ENCODE results near the gene GCG.

The GCG gene

GRCh38 chr2:162196638-162197037, 44.6 kb upstream of the GCG start:
- TF ChIP-seq CTCF (IDR thresholded peaks at IDR 0.05), result no peak

GRCh38 chr2:162188451-162188850, 36.4 kb upstream of the GCG start:
- no peak for TF ChIP-seq CTCF (IDR thresholded peaks at IDR 0.05)
- Histone ChIP-seq H3K36me3 (no peaks in the 10 kb centered on the region), H3K4me3 (no peak overlapping the region), H3K27me3 (no peaks in the 10 kb centered on the region), H3K9me3 (no peaks in the 10 kb centered on the region), H3K4me1 (no peaks in the 10 kb centered on the region), H3K27ac (no peak overlapping the region)
- intact Hi-C loops (cut with DNase I; ENCODE audit: low total_unique reads), result no loop called here
- DNase-seq, result no peak

More at GRCh38 chr2:162196638-162197037, 44.6 kb upstream of the GCG start:
- no peaks in the 10 kb centered on the region for H3K9me3 ChIP-seq
- no peak overlapping the region for H3K4me3 ChIP-seq
- no peak for DNase-seq
- no peaks in the 10 kb centered on the region for H3K4me1 ChIP-seq
- peaks cover 0 to 16% (median 3%) of the 10 kb centered on the region in 3 donors for H3K36me3 ChIP-seq
- no peak overlapping the region for H3K27ac ChIP-seq
- H3K27me3 ChIP-seq, result no peaks in the 10 kb centered on the region
- intact Hi-C loops (cut with DNase I; ENCODE audit: low total_unique reads), result no loop called here

- no peak for TF ChIP-seq CTCF (IDR thresholded peaks at IDR 0.05)
- no peaks in the 10 kb centered on the region for H3K4me1 ChIP-seq
- H3K36me3 ChIP-seq, result no peaks in the 10 kb centered on the region
- no peaks in the 10 kb centered on the region for H3K9me3 ChIP-seq
- no peak overlapping the region for H3K4me3 ChIP-seq
- H3K27me3 ChIP-seq, result no peaks in the 10 kb centered on the region
- no peak for DNase-seq
- H3K27ac ChIP-seq, result no peak overlapping the region
- intact Hi-C loops (cut with DNase I; ENCODE audit: low total_unique reads), result no loop called here
These were observed 33.6 kb upstream of the GCG start for GRCh38 chr2:162185541-162186232.

GRCh38 chr2:162184821-162185450, 32.9 kb upstream of the GCG start:
- intact Hi-C loops (cut with DNase I; ENCODE audit: low total_unique reads), result no loop called here
- H3K27ac ChIP-seq, result no peak overlapping the region
- H3K36me3 ChIP-seq, result no peaks in the 10 kb centered on the region

GRCh38 chr2:162184359-162184758, 32.3 kb upstream of the GCG start:
- intact Hi-C loops (cut with DNase I; ENCODE audit: low total_unique reads), result no loop called here
- no peak overlapping the region for H3K27ac ChIP-seq
- H3K4me1 ChIP-seq, result no peaks in the 10 kb centered on the region
- H3K36me3 ChIP-seq, result no peaks in the 10 kb centered on the region
- no peaks in the 10 kb centered on the region for H3K27me3 ChIP-seq
- DNase-seq, result no peak
- no peak overlapping the region for H3K4me3 ChIP-seq
- no peak for TF ChIP-seq CTCF (IDR thresholded peaks at IDR 0.05)
- no peaks in the 10 kb centered on the region for H3K9me3 ChIP-seq

More at GRCh38 chr2:162184821-162185450, 32.9 kb upstream of the GCG start:
- DNase-seq, result no peak
- H3K27me3 ChIP-seq, result no peaks in the 10 kb centered on the region
- no peaks in the 10 kb centered on the region for H3K4me1 ChIP-seq
- no peak for TF ChIP-seq CTCF (IDR thresholded peaks at IDR 0.05)
- no peaks in the 10 kb centered on the region for H3K9me3 ChIP-seq
- H3K4me3 ChIP-seq, result no peak overlapping the region
